Kasumi-1 (cell line): ENCODE results near the gene NDUFB3.
A peak's percentile ranks its signal among the peaks of the same experiment; 100 is the strongest.
"Not testable (repeated sequence)": the region's sequence is repeated elsewhere in the genome, so short reads cannot be mapped to it uniquely, and the experiment has no call there.

Source experiments
- DNase-seq, 2 experiments: peaks; one replicate each; lab custom pipeline; 2025; lab: John Stamatoyannopoulos, UW

The NDUFB3 gene

GRCh38 chr2:201093573-201093972 is 21.8 kb downstream of the NDUFB3 start:
- no peak for DNase-seq

GRCh38 chr2:201100497-201100896 is 28.7 kb downstream of the NDUFB3 start:
- DNase-seq = no peak

- no peak for DNase-seq
These were observed 34.0 kb downstream of the NDUFB3 start for GRCh38 chr2:201105759-201106158.

GRCh38 chr2:201107624-201108023 is 35.8 kb downstream of the NDUFB3 start:
- no peak for DNase-seq

- no peak for DNase-seq
These were observed 36.5 kb downstream of the NDUFB3 start for GRCh38 chr2:201108341-201108740.

GRCh38 chr2:201109186-201109585 is 37.4 kb downstream of the NDUFB3 start:
- DNase-seq = no peak

GRCh38 chr2:201110615-201111014 is 38.8 kb downstream of the NDUFB3 start:
- no peak for DNase-seq

- DNase-seq = no peak
These were observed 39.3 kb downstream of the NDUFB3 start for GRCh38 chr2:201111096-201111495.

- no peak for DNase-seq
These were observed 42.5 kb downstream of the NDUFB3 start for GRCh38 chr2:201114350-201114749.

- DNase-seq = no peak
These were observed 43.0 kb downstream of the NDUFB3 start for GRCh38 chr2:201114846-201115245.

- DNase-seq = peak; percentile 74 to 81
These were observed 44.5 kb downstream of the NDUFB3 start, which contains the start of gene CFLAR for GRCh38 chr2:201116115-201116958. Gene CFLAR, plus strand, starts transcription at chr2:201116164. Its CDS starts 13,702 bp downstream, at chr2:201129866.

GRCh38 chr2:201116959-201117734 is 45.3 kb downstream of the NDUFB3 start:
- peak; percentile 92 to 96 for DNase-seq

- not testable (repeated sequence) for DNase-seq
These were observed 45.9 kb downstream of the NDUFB3 start for GRCh38 chr2:201117735-201118094.

- DNase-seq = peak; percentile 97 to 99
These were observed 46.5 kb downstream of the NDUFB3 start for GRCh38 chr2:201118121-201118960.

- peak; percentile 81 to 88 for DNase-seq
These were observed 47.4 kb downstream of the NDUFB3 start for GRCh38 chr2:201118961-201119854.

GRCh38 chr2:201122276-201122675 is 50.5 kb downstream of the NDUFB3 start:
- no peak for DNase-seq

GRCh38 chr2:201126308-201127151 is 54.7 kb downstream of the NDUFB3 start:
- DNase-seq = no peak

GRCh38 chr2:201127152-201127511 is 55.3 kb downstream of the NDUFB3 start:
- DNase-seq = no peak

- DNase-seq = no peak
These were observed 55.8 kb downstream of the NDUFB3 start for GRCh38 chr2:201127570-201127969.

- no peak for DNase-seq
These were observed 56.2 kb downstream of the NDUFB3 start for GRCh38 chr2:201128033-201128432.
